SKM-1 treated with dmso at 0.1 percent for 144 hours (cell line): ENCODE measurements around the gene ZPR1.
"Not testable (repeated sequence)": the region's sequence is repeated elsewhere in the genome, so short reads cannot be mapped to it uniquely, and the experiment has no call there.

Source experiments
- DNase-seq: peaks from one replicate; lab custom pipeline; 2025; ENCODE audit not compliant: unreplicated experiment; lab: John Stamatoyannopoulos, UW

Gene ZPR1

GRCh38 chr11:116825434-116825833 is 37.6 kb upstream of the ZPR1 start:
- DNase-seq = no peak

- no peak for DNase-seq
These were observed 35.4 kb upstream of the ZPR1 start, which contains the start of gene APOA4 for GRCh38 chr11:116823031-116823843. TSS of gene APOA4 (minus strand) at chr11:116823304. CDS start at chr11:116823191, 113 bp downstream.

GRCh38 chr11:116822575-116822974 is 34.8 kb upstream of the ZPR1 start:
- no peak for DNase-seq

- no peak for DNase-seq
These were observed 33.5 kb upstream of the ZPR1 start for GRCh38 chr11:116821050-116821918.

GRCh38 chr11:116819049-116819448 is 31.2 kb upstream of the ZPR1 start:
- no peak for DNase-seq

GRCh38 chr11:116814502-116814901 is 26.7 kb upstream of the ZPR1 start:
- no peak for DNase-seq

GRCh38 chr11:116813781-116814471 is 26.1 kb upstream of the ZPR1 start:
- DNase-seq = no peak

GRCh38 chr11:116813170-116813569 is 25.3 kb upstream of the ZPR1 start:
- DNase-seq = no peak

GRCh38 chr11:116812109-116812508 is 24.3 kb upstream of the ZPR1 start:
- DNase-seq = no peak

GRCh38 chr11:116811194-116811593 is 23.4 kb upstream of the ZPR1 start:
- no peak for DNase-seq

GRCh38 chr11:116808262-116809175 is 20.7 kb upstream of the ZPR1 start:
- no peak for DNase-seq

- no peak for DNase-seq
These were observed 19.9 kb upstream of the ZPR1 start for GRCh38 chr11:116807601-116808261.

- no peak for DNase-seq
These were observed 16.2 kb upstream of the ZPR1 start for GRCh38 chr11:116804001-116804400.

GRCh38 chr11:116801662-116802061 is 13.8 kb upstream of the ZPR1 start:
- not testable (repeated sequence) for DNase-seq

GRCh38 chr11:116800610-116801009 is 12.8 kb upstream of the ZPR1 start:
- no peak for DNase-seq

GRCh38 chr11:116798368-116798767 is 10.5 kb upstream of the ZPR1 start:
- no peak for DNase-seq

- no peak for DNase-seq
These were observed 10.0 kb upstream of the ZPR1 start for GRCh38 chr11:116797816-116798215.

- DNase-seq = no peak
These were observed 8.7 kb upstream of the ZPR1 start for GRCh38 chr11:116796548-116796947.

- DNase-seq = no peak
These were observed 7.0 kb upstream of the ZPR1 start for GRCh38 chr11:116794851-116795250.

- no peak for DNase-seq
These were observed 5.9 kb upstream of the ZPR1 start for GRCh38 chr11:116793772-116794097.
